ENCODE data around the gene MSANTD3. TPM values are rescaled to one million over a fixed set of nuclear protein-coding genes. Genes with fewer than 3 reads are reported as not detected.

The MSANTD3 gene
- total and polyA plus RNA-seq, 7 experiments from 2014 or later, result 3.5 to 13.4 (median 7.5) TPM

- no peak overlapping the region for H3K27ac ChIP-seq (ENCODE audit: low read depth, low read length)
- H3K36me3 Mint-ChIP-seq, result peaks cover 3 to 38% (median 14%) of the 10 kb centered on the region in 5 donors
- H3K27me3 Mint-ChIP-seq, result no peaks in the 10 kb centered on the region
- H3K36me3 ChIP-seq (ENCODE audit: control insufficient read depth in 2 of 3, insufficient read depth in 3 of 3, low read length in 3 of 3), result peaks cover 0 to 6% (median 0%) of the 10 kb centered on the region in 3 experiments
- ATAC-seq (no peak), DNase-seq (no peak)
- no peak overlapping the region for H3K27ac Mint-ChIP-seq
- no peaks in the 10 kb centered on the region for H3K9me3 ChIP-seq (ENCODE audit: control insufficient read depth in 2 of 3, low read length in 3 of 3)
- ChIA-PET CTCF (no interaction called here), POLR2A (no interaction called here)
- peaks cover 0 to 8% (median 4%) of the 10 kb centered on the region in 7 donors for H3K4me1 Mint-ChIP-seq
- intact Hi-C loops (cut with micrococcal nuclease), result no loop called here
- no peaks in the 10 kb centered on the region for H3K4me1 ChIP-seq (ENCODE audit: control insufficient read depth in 2 of 2, insufficient read depth in 2 of 2, low read length in 2 of 2)
- H3K4me3 ChIP-seq (ENCODE audit: low read length), result no peak overlapping the region
- peaks cover 0 to 2% (median 0%) of the 10 kb centered on the region in 11 donors for H3K9me3 Mint-ChIP-seq
- no peaks in the 10 kb centered on the region for H3K27me3 ChIP-seq (ENCODE audit: control insufficient read depth in 2 of 2, insufficient read depth in 2 of 2, low read length in 2 of 2)
- no peak overlapping the region for H3K4me3 Mint-ChIP-seq
Observed at GRCh38 chr9:100445161-100445902, 18.4 kb downstream of the MSANTD3 start.

- ATAC-seq (no peak), DNase-seq (no peak)
- intact Hi-C loops (cut with micrococcal nuclease), result no loop called here
- Histone ChIP-seq H3K4me1 (ENCODE audit: control insufficient read depth in 2 of 2, insufficient read depth in 2 of 2, low read length in 2 of 2) (no peaks in the 10 kb centered on the region), H3K9me3 (ENCODE audit: control insufficient read depth in 2 of 3, low read length in 3 of 3) (no peaks in the 10 kb centered on the region), H3K4me3 (ENCODE audit: low read length) (no peak overlapping the region), H3K36me3 (ENCODE audit: control insufficient read depth in 2 of 3, insufficient read depth in 3 of 3, low read length in 3 of 3) (peaks cover 0 to 11% (median 0%) of the 10 kb centered on the region in 3 experiments), H3K27me3 (ENCODE audit: control insufficient read depth in 2 of 2, insufficient read depth in 2 of 2, low read length in 2 of 2) (no peaks in the 10 kb centered on the region), H3K27ac (ENCODE audit: low read depth, low read length) (no peak overlapping the region)
- H3K9me3 Mint-ChIP-seq, result peaks cover 0 to 2% (median 0%) of the 10 kb centered on the region in 11 donors
- peaks cover 0 to 8% (median 4%) of the 10 kb centered on the region in 7 donors for H3K4me1 Mint-ChIP-seq
- CTCF ChIA-PET, result no interaction called here
- H3K4me3 Mint-ChIP-seq, result no peak overlapping the region
- H3K27ac Mint-ChIP-seq, result no peak overlapping the region
- peaks cover 3 to 44% (median 21%) of the 10 kb centered on the region in 5 donors for H3K36me3 Mint-ChIP-seq
- H3K27me3 Mint-ChIP-seq, result no peaks in the 10 kb centered on the region
- POLR2A ChIA-PET, result no interaction called here
Observed at GRCh38 chr9:100445903-100446549, 19.1 kb downstream of the MSANTD3 start.

- no peak overlapping the region for H3K27ac Mint-ChIP-seq
- ChIA-PET POLR2A (no interaction called here), CTCF (no interaction called here)
- no peaks in the 10 kb centered on the region for H3K27me3 ChIP-seq (ENCODE audit: control insufficient read depth in 2 of 2, insufficient read depth in 2 of 2, low read length in 2 of 2)
- no peaks in the 10 kb centered on the region for H3K9me3 ChIP-seq (ENCODE audit: control insufficient read depth in 2 of 3, low read length in 3 of 3)
- peaks cover 0 to 16% (median 0%) of the 10 kb centered on the region in 3 experiments for H3K36me3 ChIP-seq (ENCODE audit: control insufficient read depth in 2 of 3, insufficient read depth in 3 of 3, low read length in 3 of 3)
- no peak overlapping the region for H3K4me3 ChIP-seq (ENCODE audit: low read length)
- H3K4me3 Mint-ChIP-seq, result no peak overlapping the region
- no peaks in the 10 kb centered on the region for H3K27me3 Mint-ChIP-seq
- DNase-seq, result no peak
- H3K27ac ChIP-seq (ENCODE audit: low read depth, low read length), result no peak overlapping the region
- peaks cover 7 to 50% (median 31%) of the 10 kb centered on the region in 5 donors for H3K36me3 Mint-ChIP-seq
- H3K4me1 Mint-ChIP-seq, result peaks cover 0 to 8% (median 4%) of the 10 kb centered on the region in 7 donors
- H3K4me1 ChIP-seq (ENCODE audit: control insufficient read depth in 2 of 2, insufficient read depth in 2 of 2, low read length in 2 of 2), result no peaks in the 10 kb centered on the region
- ATAC-seq, result no peak
- H3K9me3 Mint-ChIP-seq, result peaks cover 0 to 2% (median 0%) of the 10 kb centered on the region in 11 donors
- intact Hi-C loops (cut with micrococcal nuclease), result no loop called here
Observed at GRCh38 chr9:100447041-100447440, 20.1 kb downstream of the MSANTD3 start.

GRCh38 chr9:100448266-100448665, 21.3 kb downstream of the MSANTD3 start:
- intact Hi-C loops (cut with micrococcal nuclease), result no loop called here

GRCh38 chr9:100449420-100449819, 22.5 kb downstream of the MSANTD3 start:
- Mint-ChIP-seq H3K27ac (peak overlapping the region in 1 of 9 donors; percentile 3), H3K9me3 (peaks cover 0 to 2% (median 0%) of the 10 kb centered on the region in 11 donors), H3K27me3 (no peaks in the 10 kb centered on the region), H3K4me3 (no peak overlapping the region), H3K4me1 (peaks cover 0 to 8% (median 1%) of the 10 kb centered on the region in 7 donors), H3K36me3 (peaks cover 9 to 60% (median 41%) of the 10 kb centered on the region in 5 donors)
- no peak for DNase-seq
- Histone ChIP-seq H3K9me3 (ENCODE audit: control insufficient read depth in 2 of 3, low read length in 3 of 3) (no peaks in the 10 kb centered on the region), H3K4me3 (ENCODE audit: low read length) (no peak overlapping the region), H3K27ac (ENCODE audit: low read depth, low read length) (no peak overlapping the region), H3K27me3 (ENCODE audit: control insufficient read depth in 2 of 2, insufficient read depth in 2 of 2, low read length in 2 of 2) (no peaks in the 10 kb centered on the region), H3K36me3 (ENCODE audit: control insufficient read depth in 2 of 3, insufficient read depth in 3 of 3, low read length in 3 of 3) (peaks cover 0 to 12% (median 0%) of the 10 kb centered on the region in 3 experiments), H3K4me1 (ENCODE audit: control insufficient read depth in 2 of 2, insufficient read depth in 2 of 2, low read length in 2 of 2) (no peaks in the 10 kb centered on the region)
- POLR2A ChIA-PET, result no interaction called here
- ATAC-seq, result no peak
- CTCF ChIA-PET, result interaction anchor here (0.8 kb wide), 1 partner anchor 11 kb away, joined by 4 read pairs; no protein-coding TSS in a partner anchor
- intact Hi-C loops (cut with micrococcal nuclease), result no loop called here

More at GRCh38 chr9:100448266-100448665, 21.3 kb downstream of the MSANTD3 start:
- Mint-ChIP-seq H3K4me3 (no peak overlapping the region), H3K27me3 (no peaks in the 10 kb centered on the region), H3K27ac (peak overlapping the region in 1 of 9 donors; percentile 28), H3K9me3 (peaks cover 0 to 2% (median 0%) of the 10 kb centered on the region in 11 donors), H3K4me1 (peaks cover 0 to 8% (median 4%) of the 10 kb centered on the region in 7 donors), H3K36me3 (peaks cover 9 to 54% (median 38%) of the 10 kb centered on the region in 5 donors)
- no peak for ATAC-seq
- no peak overlapping the region for H3K27ac ChIP-seq (ENCODE audit: low read depth, low read length)
- peaks cover 0 to 17% (median 0%) of the 10 kb centered on the region in 3 experiments for H3K36me3 ChIP-seq (ENCODE audit: control insufficient read depth in 2 of 3, insufficient read depth in 3 of 3, low read length in 3 of 3)
- POLR2A ChIA-PET, result no interaction called here
- no peaks in the 10 kb centered on the region for H3K27me3 ChIP-seq (ENCODE audit: control insufficient read depth in 2 of 2, insufficient read depth in 2 of 2, low read length in 2 of 2)
- DNase-seq, result no peak
- no peaks in the 10 kb centered on the region for H3K4me1 ChIP-seq (ENCODE audit: control insufficient read depth in 2 of 2, insufficient read depth in 2 of 2, low read length in 2 of 2)
- CTCF ChIA-PET, result no interaction called here
- H3K9me3 ChIP-seq (ENCODE audit: control insufficient read depth in 2 of 3, low read length in 3 of 3), result no peaks in the 10 kb centered on the region
- no peak overlapping the region for H3K4me3 ChIP-seq (ENCODE audit: low read length)

- Histone ChIP-seq H3K36me3 (ENCODE audit: control insufficient read depth in 2 of 3, insufficient read depth in 3 of 3, low read length in 3 of 3) (peaks cover 0 to 11% (median 0%) of the 10 kb centered on the region in 3 experiments), H3K27ac (ENCODE audit: low read depth, low read length) (no peak overlapping the region), H3K4me3 (ENCODE audit: low read length) (no peak overlapping the region), H3K4me1 (ENCODE audit: control insufficient read depth in 2 of 2, insufficient read depth in 2 of 2, low read length in 2 of 2) (no peaks in the 10 kb centered on the region), H3K9me3 (ENCODE audit: control insufficient read depth in 2 of 3, low read length in 3 of 3) (no peaks in the 10 kb centered on the region), H3K27me3 (ENCODE audit: control insufficient read depth in 2 of 2, insufficient read depth in 2 of 2, low read length in 2 of 2) (no peaks in the 10 kb centered on the region)
- H3K9me3 Mint-ChIP-seq, result no peaks in the 10 kb centered on the region
- no peak for DNase-seq
- ChIA-PET CTCF (interaction anchor here (1.5 kb wide), 1 partner anchor 128 kb away, joined by 3 read pairs; no protein-coding TSS in a partner anchor), POLR2A (no interaction called here)
- intact Hi-C loops (cut with micrococcal nuclease), result no loop called here
- H3K4me3 Mint-ChIP-seq, result no peak overlapping the region
- ATAC-seq, result no peak
- H3K4me1 Mint-ChIP-seq, result peaks cover 0 to 8% (median 0%) of the 10 kb centered on the region in 7 donors
- H3K27ac Mint-ChIP-seq, result no peak overlapping the region
- peaks cover 0 to 4% (median 0%) of the 10 kb centered on the region in 5 donors for H3K27me3 Mint-ChIP-seq
- peaks cover 9 to 47% (median 37%) of the 10 kb centered on the region in 5 donors for H3K36me3 Mint-ChIP-seq
Observed at GRCh38 chr9:100452894-100453293, 26.0 kb downstream of the MSANTD3 start.

All from naive thymus-derived CD4-positive, alpha-beta T cell (primary cell).